HCT116 (cell line): ENCODE results near the gene C15orf62. TPM values are rescaled to one million over a fixed set of nuclear protein-coding genes. Genes with fewer than 3 reads are reported as not detected.

Experiments used
- ATAC-seq: fragments of 200-7000 bp; cut with Tn5 transposase; 2 replicates; pipeline ENCODE4 v1.9.1; 2020; ENCODE audit warnings: mild to moderate bottlenecking, moderate library complexity
- BruUV-seq: library from RNA; stranded (reverse); fragments of 400-500 nt; replicated peaks from 2 replicates; lab custom pipeline; 2021; lab: Mats Ljungman, UMichigan
- CTCF ChIA-PET: fragments of 300-600 bp; sonication (Branson Sonifier 250); formaldehyde crosslinking; loops from one replicate; lab custom pipeline; 2021; ENCODE audit warnings: antibody characterized with exemption; lab: Charles Lee
- POLR2A ChIA-PET: fragments of 300-600, 350-600 bp; sonication (Branson Sonifier 250); formaldehyde crosslinking; loops from one replicate; lab custom pipeline; 2021; ENCODE audit warnings: antibody characterized with exemption; lab: Charles Lee
- RAD21 ChIA-PET, 2 experiments: fragments of 300-600 bp; sonication (Branson Sonifier 250); formaldehyde crosslinking; loops; one replicate each; lab custom pipeline; 2023; ENCODE audit warnings: low total read pairs in 2 of 2; ENCODE audit not compliant: uncharacterized antibody in 2 of 2, unreplicated experiment in 2 of 2, low non-redundant PET in 1 of 2; lab: Charles Lee
- DNase-seq: peaks from one replicate; pipeline ENCODE4 v3.0.0-alpha.2; 2010; ENCODE audit warnings: low read depth, low spot score
- H2AFZ ChIP-seq: fragments of 200-600 bp; shearing (Covaris generic), sonication (generic); 2 replicates; pipeline ENCODE4 v1.6.1; 2017; ENCODE audit warnings: low read depth, mixed run types, mixed read lengths, antibody characterized with exemption, low read length; ENCODE audit not compliant: poor library complexity, severe bottlenecking
- H3K27ac ChIP-seq: 2 replicates; pipeline ENCODE4 v1.5.1; 2012; ENCODE audit warnings: low read depth, low read length
- H3K27me3 ChIP-seq: fragments of 200-600 bp; sonication (generic); 2 replicates; pipeline ENCODE4 v1.6.1; 2016; ENCODE audit warnings: mixed run types, low read length, mixed read lengths; ENCODE audit not compliant: insufficient read depth
- H3K36me3 ChIP-seq, 2 experiments: fragments of 200-500 bp in 1 of 2; fragments of 200-600 bp in 1 of 2; sonication (Bioruptor generic) in 1 of 2; sonication (generic) in 1 of 2; 2 replicates each; pipeline versions ENCODE4 v1.5.1 to v1.6.1; 2014 to 2016; ENCODE audit warnings: low read length in 2 of 2, inconsistent platforms in 1 of 2, mixed read lengths in 1 of 2, mixed run types in 1 of 2; ENCODE audit not compliant: insufficient read depth in 2 of 2, control insufficient read depth in 1 of 2
- H3K4me1 ChIP-seq, 2 experiments: fragments of 200-600 bp in 1 of 2; sonication (generic) in 1 of 2; 2 replicates each; pipeline versions ENCODE4 v1.5.1 to v1.6.1; 2012 to 2017; ENCODE audit warnings: low read length in 2 of 2, inconsistent platforms in 1 of 2, mild to moderate bottlenecking in 1 of 2, mixed read lengths in 1 of 2, mixed run types in 1 of 2, moderate library complexity in 1 of 2; ENCODE audit not compliant: insufficient read depth in 2 of 2, control insufficient read depth in 1 of 2
- H3K4me2 ChIP-seq: fragments of 200-600 bp; sonication (generic); 2 replicates; pipeline ENCODE4 v1.6.1; 2017; ENCODE audit warnings: mixed run types, low read length, mixed read lengths
- H3K4me3 ChIP-seq, 2 experiments: fragments of 200-600 bp in 1 of 2; sonication (generic) in 1 of 2; replicated peaks in 1 of 2; 2 replicates each; pipeline ENCODE4 v1.5.1; 2011 to 2016; ENCODE audit warnings: low read length in 2 of 2, control low read depth in 1 of 2, low read depth in 1 of 2, mild to moderate bottlenecking in 1 of 2, mixed read lengths in 1 of 2, mixed run types in 1 of 2
- H3K79me2 ChIP-seq: fragments of 200-600 bp; sonication (generic); 2 replicates; pipeline ENCODE4 v1.6.1; 2017; ENCODE audit warnings: mild to moderate bottlenecking, mixed run types, low read length, moderate library complexity, mixed read lengths; ENCODE audit not compliant: insufficient read depth
- H3K9ac ChIP-seq: fragments of 200-600 bp; sonication (generic); 2 replicates; pipeline ENCODE4 v1.6.1; 2016; ENCODE audit warnings: low read length, mixed read lengths
- H3K9me2 ChIP-seq: fragments of 200-600 bp; sonication (generic), shearing (Covaris generic); 2 replicates; pipeline ENCODE4 v1.6.1; 2017; ENCODE audit warnings: mixed run types, mild to moderate bottlenecking, moderate library complexity; ENCODE audit not compliant: insufficient read depth
- H3K9me3 ChIP-seq, 2 experiments: fragments of 200-500 bp in 1 of 2; fragments of 200-600 bp in 1 of 2; sonication (Bioruptor generic) in 1 of 2; sonication (generic) in 1 of 2; 2 replicates each; pipeline ENCODE4 v1.6.1; 2014 to 2017; ENCODE audit warnings: low read length in 2 of 2, mixed read lengths in 2 of 2, inconsistent platforms in 1 of 2, low read depth in 1 of 2, mild to moderate bottlenecking in 1 of 2, mixed run types in 1 of 2, moderate library complexity in 1 of 2; ENCODE audit not compliant: control insufficient read depth in 1 of 2, insufficient read depth in 1 of 2
- H4K20me1 ChIP-seq: fragments of 200-600 bp; sonication (generic), shearing (Covaris generic); 2 replicates; pipeline ENCODE4 v1.6.1; 2017; ENCODE audit warnings: mixed run types, mild to moderate bottlenecking, moderate library complexity; ENCODE audit not compliant: insufficient read depth
- CBX3 ChIP-seq: IDR thresholded peaks from 2 replicates; pipeline ENCODE4 v1.6.1; 2012; ENCODE audit warnings: low read depth
- CEBPB ChIP-seq: IDR thresholded peaks from 2 replicates; pipeline ENCODE4 v1.6.1; 2012; ENCODE audit warnings: low read depth
- CTCF ChIP-seq, 3 experiments: fragments of 200-600 bp in 1 of 3; sonication (generic) in 1 of 3; IDR thresholded peaks in 2 of 3; conservative IDR thresholded peaks in 1 of 3; 2 replicates each; pipeline ENCODE4 v1.5.1; 2012 to 2017; ENCODE audit warnings: low read depth in 2 of 3, low read length in 2 of 3, antibody characterized with exemption in 1 of 3, borderline replicate concordance in 1 of 3, control low read depth in 1 of 3, mild to moderate bottlenecking in 1 of 3, mixed read lengths in 1 of 3, mixed run types in 1 of 3, moderate library complexity in 1 of 3; ENCODE audit not compliant: insufficient read depth in 1 of 3
- EGR1 ChIP-seq: IDR thresholded peaks from 2 replicates; pipeline ENCODE4 v1.6.1; 2012; ENCODE audit warnings: low read depth
- EZH2phosphoT487 ChIP-seq: fragments of 200-600 bp; IDR thresholded peaks from 2 replicates; pipeline ENCODE4 v1.6.1; 2018; ENCODE audit warnings: antibody characterized with exemption, borderline replicate concordance
- JUND ChIP-seq: IDR thresholded peaks from 2 replicates; pipeline ENCODE4 v1.6.1; 2012
- SRF ChIP-seq: IDR thresholded peaks from 2 replicates; pipeline ENCODE4 v1.6.1; 2012; ENCODE audit warnings: low read depth
- TCF7L2 ChIP-seq: IDR thresholded peaks from 2 replicates; pipeline ENCODE4 v1.7.0; 2011; ENCODE audit warnings: borderline replicate concordance, inconsistent platforms; ENCODE audit not compliant: insufficient read depth, insufficient read length; ENCODE audit errors: extremely low read depth
- ZFX ChIP-seq: fragments of 450-650 bp; IDR thresholded peaks from 2 replicates; pipeline ENCODE4 v1.6.1; 2017
- ZNF274 ChIP-seq: fragments of 200-500 bp; sonication (Bioruptor generic); IDR thresholded peaks from 2 replicates; pipeline ENCODE4 v1.6.1; 2014; ENCODE audit warnings: mild to moderate bottlenecking, low read depth, low read length, inconsistent platforms
- intact Hi-C: fragments of 100-400 bp; cut with micrococcal nuclease; formaldehyde crosslinking; loops from 2 replicates; pipeline ENCODE4 v1.10.0; 2022
- total RNA-seq: library from RNA; stranded (reverse); gene quantifications from one replicate; pipeline ENCODE4 v1.2.1, GENCODE V29; 2021; ENCODE audit not compliant: unreplicated experiment
- TF ChIP-seq, protein P1 (sequence below): IDR thresholded peaks from 2 replicates; pipeline ENCODE4 v1.6.1; 2012

The C15orf62 gene
- total RNA-seq, 1 experiment from 2014 or later = 0.10 TPM

GRCh38 chr15:40737048-40737447 lies 32.7 kb upstream of the C15orf62 start:
- H3K27me3 ChIP-seq = no peaks in the 10 kb centered on the region
- CTCF ChIA-PET = no interaction called here
- no peaks in the 10 kb centered on the region for H4K20me1 ChIP-seq
- H3K9me3 ChIP-seq = no peaks in the 10 kb centered on the region
- POLR2A ChIA-PET = no interaction called here
- intact Hi-C loops = no loop called here
- H3K4me3 ChIP-seq = no peak overlapping the region
- no TSS peak for BruUV-seq
- no peaks in the 10 kb centered on the region for H3K4me1 ChIP-seq
- H3K79me2 ChIP-seq = no peaks in the 10 kb centered on the region
- no peak overlapping the region for H3K27ac ChIP-seq
- RAD21 ChIA-PET = no interaction called here
- H3K4me2 ChIP-seq = no peak overlapping the region
- no peak overlapping the region for H3K9ac ChIP-seq
- H3K36me3 ChIP-seq = peaks cover 30 to 38% of the 10 kb centered on the region in 2 experiments; a peak in 3 of 4 replicates
- TF ChIP-seq JUND (no peak), SRF (no peak), EGR1 (no peak), TCF7L2 (no peak), ZNF274 (no peak), CEBPB (no peak), CBX3 (no peak), EZH2phosphoT487 (no peak), CTCF (IDR thresholded peaks at IDR 0.05 in 2 of 3, conservative IDR thresholded peaks at IDR 0.05 in 1 of 3; ENCODE audit: borderline replicate concordance in 1 of 3, insufficient read depth in 1 of 3, low read depth in 2 of 3, low read length in 2 of 3) (no peak), ZFX (no peak)
- TF ChIP-seq, protein P1, sequence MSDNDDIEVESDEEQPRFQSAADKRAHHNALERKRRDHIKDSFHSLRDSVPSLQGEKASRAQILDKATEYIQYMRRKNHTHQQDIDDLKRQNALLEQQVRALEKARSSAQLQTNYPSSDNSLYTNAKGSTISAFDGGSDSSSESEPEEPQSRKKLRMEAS = no peak
- ATAC-seq (no peak), DNase-seq (no peak)
- H3K9me2 ChIP-seq = no peaks in the 10 kb centered on the region
- H2AFZ ChIP-seq = no peak overlapping the region
